Cerebellar nuclear complex (tissue), 1 donor: ENCODE results near the gene ING3.

Experiments used
- DNase-seq, 2 experiments: peaks; one replicate each; lab custom pipeline; 2025; lab: John Stamatoyannopoulos, UW

Gene ING3

GRCh38 chr7:121026159-121026558 is 75.6 kb downstream of the ING3 start:
- DNase-seq = no peak

GRCh38 chr7:121026577-121027111 is 76.1 kb downstream of the ING3 start:
- no peak for DNase-seq
